ENCODE results near the gene MSANTD2. TPM values are rescaled to one million over a fixed set of nuclear protein-coding genes. Genes with fewer than 3 reads are reported as not detected.

Gene MSANTD2
- total RNA-seq, 1 experiment from 2014 or later = 8.6 TPM

- BruUV-seq (replicated peaks) = no TSS peak
- Histone ChIP-seq H3K4me1 (ENCODE audit: control insufficient read depth in 1 of 2, insufficient read depth in 2 of 2, low read length in 2 of 2) (peaks cover 0 to 1% of the 10 kb centered on the region in 2 experiments; a peak in 3 of 4 replicates), H3K9ac (ENCODE audit: low read length) (no peak overlapping the region), H3K9me3 (ENCODE audit: control insufficient read depth in 1 of 2, insufficient read depth in 1 of 2, low read depth in 1 of 2, low read length in 2 of 2) (no peaks in the 10 kb centered on the region), H3K79me2 (ENCODE audit: insufficient read depth, low read length) (no peaks in the 10 kb centered on the region), H3K36me3 (ENCODE audit: control insufficient read depth in 1 of 2, insufficient read depth in 2 of 2, low read length in 2 of 2) (no peaks in the 10 kb centered on the region), H3K27ac (ENCODE audit: low read depth, low read length) (no peak overlapping the region), H3K9me2 (ENCODE audit: insufficient read depth) (no peaks in the 10 kb centered on the region), H3K27me3 (ENCODE audit: insufficient read depth, low read length) (peaks cover 40% of the 10 kb centered on the region), H3K4me2 (ENCODE audit: low read length) (no peak overlapping the region), H4K20me1 (ENCODE audit: insufficient read depth) (no peaks in the 10 kb centered on the region), H2AFZ (ENCODE audit: low read depth, low read length, poor library complexity, severe bottlenecking) (no peak overlapping the region), H3K4me3 (replicated peaks in 1 of 2; ENCODE audit: low read depth in 1 of 2, low read length in 2 of 2) (no peak overlapping the region)
- intact Hi-C loops (cut with micrococcal nuclease) = no loop called here
- ChIA-PET RAD21 (ENCODE audit: low non-redundant PET in 1 of 2, low total read pairs in 2 of 2, uncharacterized antibody in 2 of 2, unreplicated experiment in 2 of 2) (no interaction called here), POLR2A (no interaction called here), CTCF (interaction anchor here (1.1 kb wide), 1 partner anchor 34 kb away, joined by 5 read pairs; no protein-coding TSS in a partner anchor)
- no peak for ATAC-seq
- TF ChIP-seq ZBTB33 (IDR thresholded peaks at IDR 0.05; ENCODE audit: extremely low read depth, insufficient replicate concordance, low read length) = no peak
- DNase-seq (ENCODE audit: low read depth, low spot score) = no peak
Measured at GRCh38 chr11:124842305-124842704, 42.1 kb upstream of the MSANTD2 start.

GRCh38 chr11:124841840-124842239 lies 41.6 kb upstream of the MSANTD2 start:
- Histone ChIP-seq H3K4me2 (ENCODE audit: low read length) (no peak overlapping the region), H3K79me2 (ENCODE audit: insufficient read depth, low read length) (no peaks in the 10 kb centered on the region), H3K9me3 (ENCODE audit: control insufficient read depth in 1 of 2, insufficient read depth in 1 of 2, low read depth in 1 of 2, low read length in 2 of 2) (no peaks in the 10 kb centered on the region), H3K36me3 (ENCODE audit: control insufficient read depth in 1 of 2, insufficient read depth in 2 of 2, low read length in 2 of 2) (no peaks in the 10 kb centered on the region), H3K27ac (ENCODE audit: low read depth, low read length) (no peak overlapping the region), H3K4me1 (ENCODE audit: control insufficient read depth in 1 of 2, insufficient read depth in 2 of 2, low read length in 2 of 2) (peaks cover 2 to 4% of the 10 kb centered on the region in 2 experiments; a peak in 3 of 4 replicates), H3K9me2 (ENCODE audit: insufficient read depth) (no peaks in the 10 kb centered on the region), H3K9ac (ENCODE audit: low read length) (no peak overlapping the region), H3K4me3 (replicated peaks in 1 of 2; ENCODE audit: low read depth in 1 of 2, low read length in 2 of 2) (no peak overlapping the region), H2AFZ (ENCODE audit: low read depth, low read length, poor library complexity, severe bottlenecking) (no peak overlapping the region), H3K27me3 (ENCODE audit: insufficient read depth, low read length) (peaks cover 38% of the 10 kb centered on the region), H4K20me1 (ENCODE audit: insufficient read depth) (no peaks in the 10 kb centered on the region)
- ATAC-seq (no peak), DNase-seq (ENCODE audit: low read depth, low spot score) (no peak)
- POLR2A ChIA-PET = no interaction called here
- intact Hi-C loops (cut with micrococcal nuclease) = no loop called here
- CTCF ChIA-PET = interaction anchor here (1.1 kb wide), 1 partner anchor 35 kb away, joined by 5 read pairs; no protein-coding TSS in a partner anchor
- RAD21 ChIA-PET (ENCODE audit: low non-redundant PET in 1 of 2, low total read pairs in 2 of 2, uncharacterized antibody in 2 of 2, unreplicated experiment in 2 of 2) = no interaction called here
- BruUV-seq (replicated peaks) = no TSS peak
- TF ChIP-seq ZNF274 (IDR thresholded peaks at IDR 0.05; ENCODE audit: low read depth, low read length) = no peak
- TF ChIP-seq REST (IDR thresholded peaks at IDR 0.05; ENCODE audit: low read depth) = no peak
- TF ChIP-seq YY1 (IDR thresholded peaks at IDR 0.05; ENCODE audit: extremely low read depth, insufficient replicate concordance, low read depth, low read length) = no peak
- TF ChIP-seq ZFX (IDR thresholded peaks at IDR 0.05) = no peak
- TF ChIP-seq EGR1 (IDR thresholded peaks at IDR 0.05; ENCODE audit: low read depth) = no peak
- no peak for TF ChIP-seq EZH2 (IDR thresholded peaks at IDR 0.05)
- no peak for TF ChIP-seq SP1 (IDR thresholded peaks at IDR 0.05; ENCODE audit: low read depth)
- no peak for TF ChIP-seq TCF7L2 (IDR thresholded peaks at IDR 0.05; ENCODE audit: borderline replicate concordance, extremely low read depth, insufficient read depth, insufficient read length)
- TF ChIP-seq POLR2A (IDR thresholded peaks at IDR 0.05; ENCODE audit: borderline replicate concordance, extremely low read depth, insufficient read depth, insufficient read length) = no peak
- TF ChIP-seq SRF (IDR thresholded peaks at IDR 0.05; ENCODE audit: low read depth) = no peak
- no peak for TF ChIP-seq ZBTB33 (IDR thresholded peaks at IDR 0.05; ENCODE audit: extremely low read depth, insufficient replicate concordance, low read length)
- TF ChIP-seq FOSL1 (IDR thresholded peaks at IDR 0.05; ENCODE audit: low read depth) = no peak
- TF ChIP-seq JUND (IDR thresholded peaks at IDR 0.05) = no peak

All from HCT116 (cell line).